B cell (primary cell): ENCODE data around the gene BEX4. TPM values are rescaled to one million over a fixed set of nuclear protein-coding genes. Genes with fewer than 3 reads are reported as not detected.
"Not testable (repeated sequence)": the region's sequence is repeated elsewhere in the genome, so short reads cannot be mapped to it uniquely, and the experiment has no call there.

Experiments used
- ATAC-seq: fragments of 200-7000 bp; cut with Tn5 transposase; one replicate; pipeline ENCODE4 v1.10.0; 2021; ENCODE audit warnings: low read depth, mild to moderate bottlenecking, moderate number of reproducible peaks, moderate library complexity
- CTCF ChIA-PET: fragments of 350-600 bp; sonication (Branson Sonifier 250); formaldehyde crosslinking; loops from one replicate; lab custom pipeline; 2021; ENCODE audit warnings: antibody characterized with exemption, inconsistent platforms; lab: Charles Lee
- POLR2A ChIA-PET: fragments of 350-600 bp; sonication (Branson Sonifier 250); formaldehyde crosslinking; loops from one replicate; lab custom pipeline; 2021; ENCODE audit warnings: antibody characterized with exemption; lab: Charles Lee
- DNase-seq: peaks from one replicate; pipeline ENCODE4 v3.0.0; 2013
- H2AFZ ChIP-seq: 2 replicates; pipeline ENCODE4 v1.6.1; 2012; ENCODE audit warnings: mild to moderate bottlenecking, low read depth, low read length; ENCODE audit not compliant: insufficient read depth, poor library complexity, severe bottlenecking
- H3K27ac ChIP-seq, 2 donors: 1 replicate in 1 of 2; 2 replicates in 1 of 2; pipeline ENCODE4 v1.5.1; 2012 to 2013; ENCODE audit warnings: low read length in 2 of 2, mild to moderate bottlenecking in 2 of 2, moderate library complexity in 1 of 2
- H3K27me3 ChIP-seq, 4 experiments: fragments of 200-600 bp in 1 of 4; sonication (generic) in 1 of 4; replicated peaks in 1 of 4; 1 replicate in 2 of 4; 2 replicates in 2 of 4; pipeline versions ENCODE4 v1.6.1 to v1.7.0; 2013 to 2016; ENCODE audit warnings: low read length in 3 of 4, mild to moderate bottlenecking in 2 of 4, mixed read lengths in 1 of 4, moderate library complexity in 1 of 4; ENCODE audit not compliant: insufficient read depth in 4 of 4, control insufficient read depth in 3 of 4; ENCODE audit errors: control extremely low read depth in 1 of 4
- H3K36me3 ChIP-seq, 2 experiments: replicated peaks in 1 of 2; 1 replicate in 1 of 2; 2 replicates in 1 of 2; pipeline versions ENCODE4 v1.6.1 to v1.7.1; 2013; ENCODE audit warnings: low read length in 1 of 2; ENCODE audit not compliant: insufficient read depth in 2 of 2, control insufficient read depth in 1 of 2; ENCODE audit errors: control extremely low read depth in 1 of 2, extremely low read depth in 1 of 2
- H3K4me1 ChIP-seq, 2 donors: fragments of 200-600 bp in 1 of 2; sonication (generic) in 1 of 2; 1 replicate in 1 of 2; 2 replicates in 1 of 2; pipeline versions ENCODE4 v1.5.1 to v1.6.1; 2013 to 2017; ENCODE audit warnings: low read length in 2 of 2; ENCODE audit not compliant: control insufficient read depth in 2 of 2, insufficient read depth in 2 of 2
- H3K4me2 ChIP-seq: replicated peaks from 2 replicates; pipeline ENCODE3; 2012; ENCODE audit warnings: mild to moderate bottlenecking, low read depth, low read length; ENCODE audit not compliant: poor library complexity, severe bottlenecking
- H3K4me3 ChIP-seq, 5 experiments: fragments of 200-600 bp in 1 of 5; sonication (generic) in 1 of 5; 1 replicate in 3 of 5; 2 replicates in 2 of 5; pipeline versions ENCODE4 v1.5.1 to v1.7.0; 2011 to 2016; ENCODE audit warnings: low read length in 4 of 5, mild to moderate bottlenecking in 4 of 5, low read depth in 2 of 5, control low read depth in 1 of 5, moderate library complexity in 1 of 5; ENCODE audit not compliant: insufficient read depth in 1 of 5; ENCODE audit errors: control extremely low read depth in 1 of 5, extremely low read depth in 1 of 5
- H3K79me2 ChIP-seq: fragments of 200-600 bp; sonication (generic); one replicate; pipeline ENCODE4 v1.6.0; 2016; ENCODE audit warnings: low read length; ENCODE audit not compliant: control insufficient read depth, insufficient read depth
- H3K9ac ChIP-seq: fragments of 200-600 bp; sonication (generic); 2 replicates; pipeline ENCODE4 v1.6.1; 2017; ENCODE audit warnings: mild to moderate bottlenecking, low read length, moderate library complexity
- H3K9me3 ChIP-seq, 3 donors: one replicate each; pipeline versions ENCODE4 v1.6.1 to v1.7.1; 2013; ENCODE audit warnings: low read length in 2 of 3; ENCODE audit not compliant: control insufficient read depth in 2 of 3, insufficient read depth in 1 of 3; ENCODE audit errors: control extremely low read depth in 1 of 3
- H4K20me1 ChIP-seq: 2 replicates; pipeline ENCODE4 v1.6.0; 2012; ENCODE audit warnings: mild to moderate bottlenecking, low read length; ENCODE audit not compliant: insufficient read depth, control insufficient read depth, poor library complexity, severe bottlenecking
- H3K27ac Mint-ChIP-seq: one replicate; pipeline ENCODE4 v1.8.0; 2021; ENCODE audit warnings: mixed read lengths
- H3K27me3 Mint-ChIP-seq: one replicate; pipeline ENCODE4 v1.8.0; 2021; ENCODE audit warnings: mixed read lengths
- H3K4me1 Mint-ChIP-seq: one replicate; pipeline ENCODE4 v1.8.0; 2021; ENCODE audit warnings: mixed read lengths
- H3K4me3 Mint-ChIP-seq: one replicate; pipeline ENCODE4 v1.8.0; 2021; ENCODE audit warnings: mixed read lengths
- H3K9me3 Mint-ChIP-seq: one replicate; pipeline ENCODE4 v1.8.0; 2022; ENCODE audit warnings: mixed read lengths; ENCODE audit not compliant: insufficient read depth
- EZH2 ChIP-seq: IDR thresholded peaks from 2 replicates; pipeline ENCODE4 v1.6.1; 2012; ENCODE audit warnings: borderline replicate concordance, low read depth, mild to moderate bottlenecking, moderate library complexity, low read length; ENCODE audit not compliant: insufficient read depth, poor library complexity, severe bottlenecking
- WGBS: methylation state at CpG from one replicate; pipeline ENCODE4 v1.1.5; 2013; ENCODE audit warnings: missing lambda C conversion rate; ENCODE audit not compliant: insufficient coverage; 5-methylcytosine and 5-hydroxymethylcytosine counted together
- intact Hi-C: fragments of 100-400 bp; cut with micrococcal nuclease; formaldehyde crosslinking; loops from one replicate; pipeline ENCODE4 v1.10.0; 2022
- polyA plus RNA-seq: library from polyadenylated mRNA; depleted of rRNA; stranded (reverse); fragments of >200 nt; gene quantifications from 2 replicates; pipeline ENCODE4 v1.2.3, GENCODE V29; 2012
- total RNA-seq, 2 donors: library from RNA; stranded (reverse); fragments of 120-200 nt in 1 of 2; gene quantifications; 1 replicate in 1 of 2; 2 replicates in 1 of 2; pipeline versions ENCODE4 v1.2.3 to v1.2.4, GENCODE V29; 2013 to 2022
- TF ChIP-seq, protein P1 (sequence below): fragments of 200-600 bp; IDR thresholded peaks from one replicate; pipeline ENCODE4 v1.8.0; 2022; ENCODE audit warnings: antibody characterized with exemption, mild to moderate bottlenecking

BEX4 gene
- total and polyA plus RNA-seq, 2 donors (not counting 1 experiment from before 2014, with no cell fraction given): 19.8 to 32.1 TPM

- DNase-seq: no peak
- no peak for ATAC-seq
- intact Hi-C loops: no loop called here
- Mint-ChIP-seq H3K27ac (no peak overlapping the region), H3K9me3 (no peaks in the 10 kb centered on the region), H3K27me3 (peaks cover 4% of the 10 kb centered on the region), H3K4me1 (peaks cover 4% of the 10 kb centered on the region), H3K4me3 (no peak overlapping the region)
- no peak overlapping the region for H3K9ac ChIP-seq
- H3K79me2 ChIP-seq: no peaks in the 10 kb centered on the region
- ChIA-PET POLR2A (no interaction called here), CTCF (no interaction called here)
- no peak overlapping the region for H2AFZ ChIP-seq
- no peaks in the 10 kb centered on the region for H3K36me3 ChIP-seq
- H3K27me3 ChIP-seq: no peaks in the 10 kb centered on the region
- H4K20me1 ChIP-seq: no peaks in the 10 kb centered on the region
- no peaks in the 10 kb centered on the region for H3K9me3 ChIP-seq
- WGBS: 100% methylated on average over 1 of the region's 2 CpGs
- TF ChIP-seq EZH2: no peak
- TF ChIP-seq, protein P1, sequence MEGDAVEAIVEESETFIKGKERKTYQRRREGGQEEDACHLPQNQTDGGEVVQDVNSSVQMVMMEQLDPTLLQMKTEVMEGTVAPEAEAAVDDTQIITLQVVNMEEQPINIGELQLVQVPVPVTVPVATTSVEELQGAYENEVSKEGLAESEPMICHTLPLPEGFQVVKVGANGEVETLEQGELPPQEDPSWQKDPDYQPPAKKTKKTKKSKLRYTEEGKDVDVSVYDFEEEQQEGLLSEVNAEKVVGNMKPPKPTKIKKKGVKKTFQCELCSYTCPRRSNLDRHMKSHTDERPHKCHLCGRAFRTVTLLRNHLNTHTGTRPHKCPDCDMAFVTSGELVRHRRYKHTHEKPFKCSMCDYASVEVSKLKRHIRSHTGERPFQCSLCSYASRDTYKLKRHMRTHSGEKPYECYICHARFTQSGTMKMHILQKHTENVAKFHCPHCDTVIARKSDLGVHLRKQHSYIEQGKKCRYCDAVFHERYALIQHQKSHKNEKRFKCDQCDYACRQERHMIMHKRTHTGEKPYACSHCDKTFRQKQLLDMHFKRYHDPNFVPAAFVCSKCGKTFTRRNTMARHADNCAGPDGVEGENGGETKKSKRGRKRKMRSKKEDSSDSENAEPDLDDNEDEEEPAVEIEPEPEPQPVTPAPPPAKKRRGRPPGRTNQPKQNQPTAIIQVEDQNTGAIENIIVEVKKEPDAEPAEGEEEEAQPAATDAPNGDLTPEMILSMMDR: no peak
- no peaks in the 10 kb centered on the region for H3K4me1 ChIP-seq
- no peak overlapping the region for H3K27ac ChIP-seq
- no peak overlapping the region for H3K4me2 ChIP-seq
- no peak overlapping the region for H3K4me3 ChIP-seq
Observed at GRCh38 chrX:103171353-103171752, 43.6 kb upstream of the BEX4 start.

DNA sequence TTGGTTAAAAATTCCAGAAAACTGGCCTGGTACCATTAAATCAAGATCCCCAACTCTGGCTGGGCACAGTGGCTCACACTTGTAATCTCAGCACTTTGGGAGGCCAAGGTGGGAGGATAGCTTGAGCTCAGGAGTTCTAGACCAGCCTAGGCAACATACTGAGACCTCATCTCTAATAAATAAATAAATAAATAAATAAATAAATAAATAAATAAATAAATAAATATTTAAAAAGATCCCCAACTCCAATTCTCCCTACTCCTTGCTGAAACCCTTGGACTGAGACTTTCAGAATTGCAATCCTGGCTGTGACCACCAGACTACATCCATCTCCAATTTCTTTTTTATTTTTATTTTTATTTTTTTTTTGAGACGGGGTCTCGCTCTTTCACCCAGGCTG, 39.7 kb upstream of the BEX4 start:
- POLR2A ChIA-PET, H4K20me1 ChIP-seq, H3K9me3 ChIP-seq, H3K27ac Mint-ChIP-seq, H3K27me3 Mint-ChIP-seq, H2AFZ ChIP-seq, H3K27ac ChIP-seq, H3K4me1 Mint-ChIP-seq, H3K36me3 ChIP-seq, H3K4me3 Mint-ChIP-seq, intact Hi-C loops, H3K4me3 ChIP-seq, H3K79me2 ChIP-seq, ATAC-seq, H3K4me2 ChIP-seq, H3K4me1 ChIP-seq, DNase-seq, H3K9me3 Mint-ChIP-seq, H3K27me3 ChIP-seq, H3K9ac ChIP-seq, CTCF ChIA-PET: not testable (repeated sequence)
- WGBS: 100% methylated on average over 1 of the region's 2 CpGs
